Measurements from ENCODE around the gene ANKRD33B.

- TF ChIP-seq POLR2AphosphoS5 (IDR thresholded peaks at IDR 0.05; ENCODE audit: insufficient read depth in 1 of 2, low read depth in 1 of 2) = no peak
- TF ChIP-seq, protein P1, sequence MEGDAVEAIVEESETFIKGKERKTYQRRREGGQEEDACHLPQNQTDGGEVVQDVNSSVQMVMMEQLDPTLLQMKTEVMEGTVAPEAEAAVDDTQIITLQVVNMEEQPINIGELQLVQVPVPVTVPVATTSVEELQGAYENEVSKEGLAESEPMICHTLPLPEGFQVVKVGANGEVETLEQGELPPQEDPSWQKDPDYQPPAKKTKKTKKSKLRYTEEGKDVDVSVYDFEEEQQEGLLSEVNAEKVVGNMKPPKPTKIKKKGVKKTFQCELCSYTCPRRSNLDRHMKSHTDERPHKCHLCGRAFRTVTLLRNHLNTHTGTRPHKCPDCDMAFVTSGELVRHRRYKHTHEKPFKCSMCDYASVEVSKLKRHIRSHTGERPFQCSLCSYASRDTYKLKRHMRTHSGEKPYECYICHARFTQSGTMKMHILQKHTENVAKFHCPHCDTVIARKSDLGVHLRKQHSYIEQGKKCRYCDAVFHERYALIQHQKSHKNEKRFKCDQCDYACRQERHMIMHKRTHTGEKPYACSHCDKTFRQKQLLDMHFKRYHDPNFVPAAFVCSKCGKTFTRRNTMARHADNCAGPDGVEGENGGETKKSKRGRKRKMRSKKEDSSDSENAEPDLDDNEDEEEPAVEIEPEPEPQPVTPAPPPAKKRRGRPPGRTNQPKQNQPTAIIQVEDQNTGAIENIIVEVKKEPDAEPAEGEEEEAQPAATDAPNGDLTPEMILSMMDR (IDR thresholded peaks at IDR 0.05) = no peak
Observed at GRCh38 chr5:10595293-10595671, 31.4 kb downstream of the ANKRD33B start.

Measured in vagina (tissue), 2 donors.